Umbilical cord (tissue), 2 donors: ENCODE measurements around the gene CLDN25. TPM values are rescaled to one million over a fixed set of nuclear protein-coding genes. Genes with fewer than 3 reads are reported as not detected.
A peak's percentile ranks its signal among the peaks of the same experiment; 100 is the strongest.
"Not testable (repeated sequence)": the region's sequence is repeated elsewhere in the genome, so short reads cannot be mapped to it uniquely, and the experiment has no call there.

Experiments used
- DNase-seq: peaks from one replicate; pipeline ENCODE4 v3.0.0-alpha.2; 2015; ENCODE audit warnings: low spot score
- total RNA-seq: library from RNA; depleted of rRNA; stranded (reverse); fragments of >200 nt; gene quantifications from one replicate; pipeline ENCODE4 v1.2.3, GENCODE V29; 2014; ENCODE audit warnings: low replicate concordance; ENCODE audit not compliant: insufficient read depth

CLDN25 gene
- total RNA-seq = not detected

DNA sequence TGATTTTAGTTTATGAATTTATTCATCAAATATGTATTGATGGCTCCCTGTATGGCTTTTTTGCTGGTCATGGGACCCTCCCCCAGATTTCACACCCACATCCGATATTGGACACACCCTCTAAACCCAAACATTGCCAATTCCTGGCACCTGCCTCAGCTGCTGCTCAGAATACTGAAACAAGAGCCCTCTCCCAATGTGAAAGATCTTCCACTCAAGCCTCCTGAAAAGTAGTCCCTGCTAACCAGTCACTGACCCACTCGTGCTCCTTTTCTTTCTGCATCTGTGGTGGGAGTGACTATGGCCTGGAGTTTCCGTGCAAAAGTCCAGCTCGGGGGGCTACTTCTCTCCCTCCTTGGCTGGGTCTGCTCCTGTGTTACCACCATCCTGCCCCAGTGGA is at the start of gene CLDN25:
TSS of gene CLDN25 (plus strand) at position 301 of the 400 bp plus-strand sequence. CDS start at position 301, 0 bp downstream.
- no peak for DNase-seq

- DNase-seq = peak; percentile 87
Measured at GRCh38 chr11:113730887-113731726, 48.5 kb upstream of the CLDN25 start.

DNA sequence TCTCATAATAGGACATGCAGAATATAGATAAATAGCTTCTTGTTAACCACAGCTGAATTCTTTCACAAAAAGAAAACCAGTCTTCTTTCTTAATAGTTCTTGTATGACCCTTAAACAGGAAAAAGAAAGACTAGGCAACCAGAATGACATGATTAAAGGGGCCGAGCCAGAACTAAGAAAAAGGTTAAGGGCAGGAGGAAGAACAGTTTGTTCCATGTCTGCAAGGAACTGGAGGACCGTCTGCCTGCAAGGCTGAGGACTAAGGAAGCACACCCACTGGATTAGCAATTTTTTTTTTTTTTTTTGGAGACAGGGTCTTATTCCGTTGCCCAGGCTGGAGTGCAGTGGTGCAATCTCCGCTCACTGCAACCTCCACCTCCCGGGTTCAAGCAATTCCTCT is 47.5 kb upstream of the CLDN25 start:
- no peak for DNase-seq

GRCh38 chr11:113736323-113736722 is 43.3 kb upstream of the CLDN25 start:
- DNase-seq = no peak

GRCh38 chr11:113752932-113753331 is 26.7 kb upstream of the CLDN25 start:
- DNase-seq = no peak

GRCh38 chr11:113760241-113760640 is 19.4 kb upstream of the CLDN25 start:
- DNase-seq = no peak

DNA sequence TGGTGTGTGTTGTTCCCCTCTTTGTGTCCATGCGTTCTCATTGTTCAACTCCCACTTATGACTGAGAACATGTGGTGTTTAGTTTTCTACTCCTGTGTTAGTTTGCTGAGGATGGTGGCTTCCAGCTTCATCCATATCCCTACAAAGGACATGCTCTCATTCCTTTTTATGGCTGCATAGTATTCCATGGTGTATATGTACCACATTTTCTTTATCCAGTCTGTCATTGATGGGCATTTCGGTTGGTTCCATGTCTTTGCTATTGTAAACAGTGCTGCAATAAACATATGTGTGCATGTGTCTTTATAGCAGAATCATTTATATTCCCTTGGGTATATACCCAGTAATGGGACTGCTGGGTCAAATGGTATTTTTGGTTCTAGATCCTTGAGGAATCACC is 16.6 kb upstream of the CLDN25 start:
- DNase-seq = not testable (repeated sequence)

- no peak for DNase-seq
Measured at GRCh38 chr11:113764527-113765219, 14.9 kb upstream of the CLDN25 start.

DNA sequence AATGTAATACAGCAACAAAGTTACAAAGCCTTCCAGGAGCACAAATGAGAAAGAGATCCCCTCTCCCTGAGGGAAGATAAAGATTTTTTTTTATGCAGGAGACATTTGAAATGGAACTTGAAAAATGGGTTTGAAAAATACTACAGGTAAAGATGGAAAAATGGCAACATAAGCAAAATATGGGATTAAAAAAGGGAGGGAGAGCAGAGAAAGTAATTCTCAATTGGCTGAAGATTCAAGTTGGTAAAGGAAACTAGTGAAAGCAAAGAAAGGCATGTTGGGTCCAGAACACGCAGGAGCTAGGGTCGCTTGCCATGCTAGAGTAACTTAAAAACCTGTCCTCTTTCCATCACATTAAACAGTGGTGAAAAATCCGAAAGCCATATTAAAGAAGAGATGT is 7.6 kb upstream of the CLDN25 start:
- no peak for DNase-seq

GRCh38 chr11:113773092-113773415 is 6.5 kb upstream of the CLDN25 start:
- DNase-seq = no peak

DNA sequence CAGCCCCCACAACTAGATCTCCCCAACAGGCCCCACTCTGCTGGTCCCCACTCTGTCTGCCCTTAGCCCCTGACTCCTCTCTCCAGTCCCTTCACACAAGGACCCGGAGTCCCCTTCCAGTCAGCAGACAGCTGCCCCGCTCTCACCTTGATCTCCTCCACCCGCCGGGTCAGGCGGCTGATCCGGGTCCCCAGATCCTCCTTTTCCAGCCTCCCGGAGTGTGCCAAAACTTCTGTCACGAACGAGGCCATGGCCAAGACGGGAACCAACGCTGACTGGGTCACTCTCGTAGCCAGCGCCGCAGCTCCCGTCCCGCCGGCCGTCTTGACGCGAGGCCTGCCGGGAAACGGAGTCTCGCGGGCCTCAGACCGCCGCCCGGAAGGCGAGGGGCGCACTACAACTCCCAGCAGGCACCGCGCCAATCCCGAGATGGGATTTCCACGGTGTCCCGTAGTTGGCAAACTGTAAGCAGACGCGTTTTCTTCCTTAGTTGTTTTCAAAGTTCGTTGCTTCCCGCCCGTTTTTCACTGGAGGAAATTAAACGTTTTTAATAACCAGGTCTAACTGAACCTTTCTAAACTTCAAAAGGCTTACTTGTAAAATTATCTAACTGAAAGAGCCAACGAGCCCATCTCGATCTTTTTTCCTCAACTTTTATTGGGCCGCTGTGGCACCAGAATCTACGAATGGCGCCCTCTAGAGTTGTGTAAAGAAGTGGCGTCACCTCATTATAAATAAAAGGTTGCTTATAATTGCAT is 6.0 kb upstream of the CLDN25 start, which contains the start of gene ZW10:
TSS of gene ZW10 (minus strand) at position 277 of the 758 bp plus-strand sequence. CDS start at position 251, 26 bp downstream.
- DNase-seq = peak; percentile 98

- DNase-seq = no peak
Measured at GRCh38 chr11:113774174-113774503, 5.5 kb upstream of the CLDN25 start.

DNA sequence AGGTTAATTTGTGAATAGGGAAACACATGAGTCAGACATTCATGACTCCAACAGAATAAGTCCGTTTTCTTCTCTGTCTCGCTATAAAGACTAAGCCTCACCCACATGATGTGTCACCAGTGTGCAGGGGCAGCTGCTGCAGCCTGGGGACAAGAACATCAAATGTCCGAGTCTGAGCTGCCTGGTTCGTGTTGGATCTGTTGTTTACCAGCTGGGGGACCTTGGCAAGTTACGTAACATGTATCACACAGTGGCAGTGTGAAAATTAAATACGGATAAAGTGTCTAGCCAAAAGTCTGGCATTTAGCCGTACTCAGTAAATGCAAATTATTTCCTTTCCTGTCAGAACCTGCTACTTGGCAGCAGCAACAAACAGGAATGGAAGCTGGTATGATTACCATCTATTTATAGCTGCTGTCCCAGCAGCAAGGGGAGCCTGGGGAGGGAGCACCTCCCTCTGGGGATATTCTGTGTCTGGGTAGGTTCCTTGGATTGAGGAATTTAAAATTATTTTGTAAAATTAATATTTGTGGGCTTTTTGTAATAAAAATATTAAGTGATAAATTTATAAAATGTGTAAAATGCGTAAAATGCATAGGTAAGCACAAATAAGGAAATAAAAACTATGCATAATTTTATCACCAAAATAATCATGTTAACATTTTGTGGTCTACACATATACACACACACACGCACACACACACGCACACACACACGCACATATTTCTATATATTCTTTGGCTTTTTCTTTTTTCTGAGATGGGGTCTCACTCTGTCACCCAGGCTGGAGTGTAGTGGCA is 1.3 kb upstream of the CLDN25 start:
- peak; percentile 49 for DNase-seq

- DNase-seq = no peak
Measured at GRCh38 chr11:113781682-113782081, 2.1 kb downstream of the CLDN25 start.

- DNase-seq = no peak
Measured at GRCh38 chr11:113782134-113782533, 2.5 kb downstream of the CLDN25 start.

DNA sequence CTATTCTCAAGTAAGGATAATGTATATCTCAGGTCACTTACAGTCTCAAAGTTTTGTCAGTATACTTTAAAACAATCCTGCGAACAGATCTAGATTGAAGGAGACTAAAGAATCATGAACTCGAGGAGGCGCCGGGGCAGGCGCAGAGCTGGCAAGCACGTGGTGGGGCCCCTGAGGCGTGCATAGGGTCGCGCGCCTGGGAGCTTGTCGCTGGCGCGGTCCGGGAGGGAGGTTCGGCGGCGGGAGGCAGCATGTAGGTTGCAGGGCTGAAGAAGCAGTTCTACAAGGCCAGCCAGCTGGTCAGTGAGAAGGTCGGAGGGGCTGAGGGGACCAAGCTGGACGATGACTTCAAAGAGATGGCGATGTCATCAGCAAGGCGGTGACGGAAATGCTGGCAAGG is 9.4 kb downstream of the CLDN25 start:
- not testable (repeated sequence) for DNase-seq

- no peak for DNase-seq
Measured at GRCh38 chr11:113789675-113790320, 10.2 kb downstream of the CLDN25 start.

DNA sequence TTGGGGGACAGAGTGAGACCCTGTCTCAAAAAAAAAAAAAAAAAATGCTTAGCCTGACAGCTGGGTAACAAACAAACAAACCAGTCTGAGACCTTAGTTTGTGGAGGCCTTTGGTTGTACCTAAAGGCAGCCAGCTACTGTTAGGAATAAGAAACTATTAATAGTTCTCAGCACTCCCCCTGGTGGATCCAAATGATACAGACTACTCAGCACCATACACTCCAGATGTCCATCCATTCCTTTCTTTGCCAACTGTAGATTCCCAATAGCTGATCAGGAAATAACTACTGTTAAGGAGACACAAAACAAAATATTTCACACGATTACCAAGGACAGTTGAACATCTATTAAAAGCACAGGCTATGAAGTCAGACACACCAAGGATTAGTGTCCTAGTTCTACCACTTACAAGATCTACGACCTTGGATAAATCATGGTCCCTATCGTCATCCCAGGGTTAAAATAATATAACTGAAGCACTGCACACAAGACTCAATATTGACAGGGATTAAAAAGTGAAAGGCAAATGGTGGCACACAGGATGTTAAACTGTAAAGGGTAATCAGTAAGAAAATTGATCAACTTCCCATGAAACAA is 17.2 kb downstream of the CLDN25 start:
- peak; percentile 59 for DNase-seq

DNA sequence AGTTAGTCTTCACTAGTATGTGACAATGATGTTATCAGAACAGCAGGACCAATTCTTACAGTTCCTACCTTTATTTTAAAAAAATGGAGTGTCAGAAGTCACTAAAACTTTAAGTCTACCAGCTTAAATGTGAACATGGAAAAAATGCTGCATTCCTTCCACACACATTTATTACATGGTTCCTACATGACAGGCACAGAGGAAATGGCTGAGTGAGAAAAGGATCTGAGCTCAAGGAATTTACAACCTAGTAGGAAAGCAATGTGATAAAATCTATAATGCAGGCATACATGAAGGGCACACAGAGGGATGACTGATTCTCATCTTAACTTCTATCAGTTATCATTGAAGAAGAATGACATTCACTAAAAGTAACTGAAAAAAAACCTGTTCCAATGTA is 23.0 kb downstream of the CLDN25 start:
- DNase-seq = no peak

GRCh38 chr11:113805640-113806039 is 26.0 kb downstream of the CLDN25 start:
- no peak for DNase-seq

DNA sequence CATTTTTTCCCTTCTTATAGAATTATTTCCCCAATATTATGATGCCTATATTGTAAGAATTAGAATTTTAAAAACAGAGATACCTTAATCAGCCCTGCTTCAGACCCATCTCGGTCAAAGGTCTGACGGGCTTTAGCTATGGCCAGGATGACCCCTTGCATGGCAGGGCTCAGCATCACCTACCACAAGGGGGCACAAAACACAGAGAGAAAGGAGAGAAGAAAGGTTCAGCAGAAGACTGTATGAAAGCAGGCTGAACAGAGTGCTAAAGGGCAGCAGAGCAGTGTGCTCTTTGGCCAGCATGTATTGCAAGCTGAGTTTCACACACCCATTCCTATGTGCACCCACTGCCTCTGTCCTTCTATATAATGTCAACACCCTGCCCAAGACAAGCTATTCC is 26.8 kb downstream of the CLDN25 start:
- no peak for DNase-seq
